ENCODE data around the gene RNF167. TPM values are rescaled to one million over a fixed set of nuclear protein-coding genes. Genes with fewer than 3 reads are reported as not detected.

Gene RNF167
- polyA plus RNA-seq, 1 experiment, result 69.9 TPM

DNA sequence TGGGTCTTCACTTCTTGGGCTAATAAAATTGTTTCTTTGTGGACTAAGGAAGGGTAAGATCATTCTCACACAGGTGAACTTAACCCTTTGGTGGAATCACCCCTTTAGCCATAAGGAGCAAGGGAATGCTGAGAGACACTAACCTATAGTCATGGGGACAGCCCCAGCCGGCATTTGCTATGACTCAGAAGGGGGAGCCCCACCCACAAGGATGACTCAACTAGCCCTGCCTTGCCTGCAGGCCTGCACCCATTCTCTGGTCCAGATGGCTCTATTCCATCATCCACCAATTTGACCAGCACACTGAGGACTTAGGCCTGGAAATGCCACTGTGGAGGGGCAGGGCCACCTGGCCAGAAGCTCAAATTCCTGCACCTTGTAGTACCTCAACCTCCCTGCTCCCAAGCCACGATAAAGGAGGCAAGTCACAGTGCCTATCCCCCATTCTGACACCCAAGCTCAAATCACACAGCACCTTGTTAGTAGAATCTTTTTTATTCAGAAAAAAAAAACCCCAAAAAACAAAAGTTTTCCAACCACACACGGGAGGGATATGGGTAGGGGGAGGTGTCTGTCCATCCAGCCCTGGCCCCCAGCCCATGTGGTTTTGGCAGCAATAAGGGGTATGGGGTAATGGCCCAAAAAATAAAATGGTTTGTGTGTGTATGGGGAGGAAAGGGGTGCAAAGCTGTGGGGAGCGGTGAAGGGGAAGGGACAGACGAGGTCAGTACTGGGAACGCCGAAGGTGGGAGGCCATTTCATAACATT lies 5.3 kb downstream of the RNF167 start:
- H3K36me3 ChIP-seq (ENCODE audit: control insufficient read depth, insufficient read depth, low read length), result peaks cover 20% of the 10 kb centered on the region
- TF ChIP-seq, protein P1, sequence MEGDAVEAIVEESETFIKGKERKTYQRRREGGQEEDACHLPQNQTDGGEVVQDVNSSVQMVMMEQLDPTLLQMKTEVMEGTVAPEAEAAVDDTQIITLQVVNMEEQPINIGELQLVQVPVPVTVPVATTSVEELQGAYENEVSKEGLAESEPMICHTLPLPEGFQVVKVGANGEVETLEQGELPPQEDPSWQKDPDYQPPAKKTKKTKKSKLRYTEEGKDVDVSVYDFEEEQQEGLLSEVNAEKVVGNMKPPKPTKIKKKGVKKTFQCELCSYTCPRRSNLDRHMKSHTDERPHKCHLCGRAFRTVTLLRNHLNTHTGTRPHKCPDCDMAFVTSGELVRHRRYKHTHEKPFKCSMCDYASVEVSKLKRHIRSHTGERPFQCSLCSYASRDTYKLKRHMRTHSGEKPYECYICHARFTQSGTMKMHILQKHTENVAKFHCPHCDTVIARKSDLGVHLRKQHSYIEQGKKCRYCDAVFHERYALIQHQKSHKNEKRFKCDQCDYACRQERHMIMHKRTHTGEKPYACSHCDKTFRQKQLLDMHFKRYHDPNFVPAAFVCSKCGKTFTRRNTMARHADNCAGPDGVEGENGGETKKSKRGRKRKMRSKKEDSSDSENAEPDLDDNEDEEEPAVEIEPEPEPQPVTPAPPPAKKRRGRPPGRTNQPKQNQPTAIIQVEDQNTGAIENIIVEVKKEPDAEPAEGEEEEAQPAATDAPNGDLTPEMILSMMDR (IDR thresholded peaks at IDR 0.05; ENCODE audit: insufficient read depth, low read depth, low read length), result no peak
- H3K4me3 ChIP-seq (ENCODE audit: low read depth, low read length), result peak overlapping the region; percentile 92
- POLR2A ChIA-PET, result interaction anchor here (1.0 kb wide), 1 partner anchor 22 kb away, joined by 3 read pairs; the partner anchor contains the start of gene SPAG7
- CTCF ChIA-PET, result interaction anchor here (1.0 to 1.5 kb wide), 2 partner anchors 21 to 43 kb away, joined by 5 read pairs; no protein-coding TSS in a partner anchor
- peak; percentile 55 for DNase-seq (ENCODE audit: low read depth)
- H3K27me3 ChIP-seq (ENCODE audit: control insufficient read depth, insufficient read depth, low read length), result no peaks in the 10 kb centered on the region

DNA sequence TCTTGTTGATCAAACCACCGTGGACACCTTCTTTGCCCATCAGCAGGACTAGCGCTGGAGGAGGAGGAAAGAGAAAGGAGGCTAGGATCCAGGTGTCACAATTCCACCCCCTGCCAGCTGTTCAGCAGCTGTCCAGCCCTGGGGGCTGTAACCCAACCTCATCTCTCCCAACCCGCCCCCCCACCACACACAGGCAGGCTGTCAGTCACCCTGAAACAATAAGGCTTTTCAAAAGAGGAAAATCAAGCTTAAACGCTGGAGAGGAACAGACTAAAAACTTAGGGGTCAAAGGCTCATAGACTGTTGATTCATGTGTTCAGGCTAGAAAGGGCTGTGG lies 5.8 kb downstream of the RNF167 start:
- ChIA-PET CTCF (interaction anchor here (0.7 to 1.5 kb wide), 3 partner anchors 20 to 42 kb away, joined by 3 to 5 read pairs (median 5); no protein-coding TSS in a partner anchor), POLR2A (interaction anchor here (0.8 to 1.0 kb wide), 2 partner anchors 21 kb away, joined by 3 to 14 read pairs; partner anchors contain the start of gene SPAG7)
- TF ChIP-seq, protein P1 (IDR thresholded peaks at IDR 0.05; ENCODE audit: insufficient read depth, low read depth, low read length), result no peak
- peak overlapping the region; percentile 92 for H3K4me3 ChIP-seq (ENCODE audit: low read depth, low read length)
- H3K36me3 ChIP-seq (ENCODE audit: control insufficient read depth, insufficient read depth, low read length), result peaks cover 20% of the 10 kb centered on the region
- DNase-seq (ENCODE audit: low read depth), result no peak
- H3K27me3 ChIP-seq (ENCODE audit: control insufficient read depth, insufficient read depth, low read length), result no peaks in the 10 kb centered on the region

DNA sequence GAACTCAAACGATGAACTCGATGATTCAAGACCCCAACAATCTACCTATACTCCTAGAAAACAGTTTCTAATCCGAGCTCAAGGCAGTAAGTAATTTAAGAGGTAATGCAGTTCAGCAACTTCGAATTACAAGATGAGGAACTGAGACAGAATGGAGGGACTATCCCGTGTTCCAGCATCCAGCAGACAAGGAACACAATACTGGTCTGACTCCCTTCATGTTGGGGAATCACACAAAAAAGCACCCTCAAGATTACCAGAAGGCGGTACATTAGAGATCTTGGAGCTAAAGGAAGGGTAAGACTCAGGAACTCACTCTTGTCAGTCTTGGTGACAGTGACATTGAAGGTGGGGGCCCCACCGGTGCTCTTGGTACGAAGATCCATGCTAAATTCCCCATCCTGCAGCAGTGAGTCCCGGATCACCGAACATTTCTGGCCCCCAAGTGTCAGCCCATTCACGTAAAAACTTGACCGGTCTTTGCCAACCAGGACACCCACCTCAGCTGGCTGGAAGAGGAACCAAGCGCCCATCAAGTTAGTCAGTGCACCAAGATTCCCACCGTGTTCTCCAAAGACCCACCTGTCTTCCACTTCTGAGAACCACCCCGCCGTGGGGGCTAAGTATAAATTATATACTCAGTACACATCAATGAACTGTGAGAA lies 6.4 kb downstream of the RNF167 start:
- peaks cover 20% of the 10 kb centered on the region for H3K36me3 ChIP-seq (ENCODE audit: control insufficient read depth, insufficient read depth, low read length)

DNA sequence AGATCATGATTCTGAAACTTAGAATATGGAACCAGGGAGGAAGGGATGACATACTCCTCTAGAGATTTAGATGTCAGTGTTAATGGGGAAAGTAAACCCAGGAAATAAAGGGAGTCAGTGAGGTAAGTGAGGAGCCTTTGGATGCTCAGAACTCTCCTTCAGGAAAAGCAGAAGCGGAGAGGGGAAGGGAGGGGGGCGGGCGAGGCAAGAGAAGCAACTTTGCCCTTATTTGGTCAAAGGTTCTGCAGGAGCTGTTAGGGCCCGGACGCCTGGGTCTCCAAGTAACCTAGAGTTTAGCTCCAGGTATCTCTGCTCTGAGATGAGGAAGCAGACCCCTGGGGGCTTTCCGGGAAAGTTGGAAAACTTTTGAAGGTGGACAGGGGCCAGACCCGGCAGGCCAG lies 6.9 kb downstream of the RNF167 start:
- ChIA-PET CTCF (interaction anchor here (1.3 to 1.5 kb wide), 2 partner anchors 38 to 41 kb away, joined by 4 to 5 read pairs; no protein-coding TSS in a partner anchor), POLR2A (interaction anchor here (2.5 kb wide), 1 partner anchor 20 kb away, joined by 17 read pairs; the partner anchor contains the start of gene SPAG7)
- no peak for DNase-seq (ENCODE audit: low read depth)
- TF ChIP-seq, protein P1 (IDR thresholded peaks at IDR 0.05; ENCODE audit: insufficient read depth, low read depth, low read length), result no peak
- Histone ChIP-seq H3K36me3 (ENCODE audit: control insufficient read depth, insufficient read depth, low read length) (peaks cover 19% of the 10 kb centered on the region), H3K27me3 (ENCODE audit: control insufficient read depth, insufficient read depth, low read length) (no peaks in the 10 kb centered on the region), H3K4me3 (ENCODE audit: low read depth, low read length) (peak overlapping the region; percentile 92)

More for the DNA sequence above, 6.4 kb downstream of the RNF167 start:
- peak overlapping the region; percentile 92 for H3K4me3 ChIP-seq (ENCODE audit: low read depth, low read length)
- POLR2A ChIA-PET, result interaction anchor here (0.8 to 2.5 kb wide), 2 partner anchors 21 kb away, joined by 14 to 17 read pairs; partner anchors contain the start of gene SPAG7
- TF ChIP-seq, protein P1 (IDR thresholded peaks at IDR 0.05; ENCODE audit: insufficient read depth, low read depth, low read length), result no peak
- DNase-seq (ENCODE audit: low read depth), result no peak
- CTCF ChIA-PET, result interaction anchor here (0.7 to 1.5 kb wide), 3 partner anchors 20 to 42 kb away, joined by 3 to 5 read pairs (median 5); no protein-coding TSS in a partner anchor
- no peaks in the 10 kb centered on the region for H3K27me3 ChIP-seq (ENCODE audit: control insufficient read depth, insufficient read depth, low read length)
